Activated T-cell treated with anti-CD3 and anti-CD28 coated beads for 24 hours (primary cell): ENCODE measurements around the gene PLCXD1.
"Not testable (repeated sequence)": the region's sequence is repeated elsewhere in the genome, so short reads cannot be mapped to it uniquely, and the experiment has no call there.

Experiments used
- DNase-seq: peaks from one replicate; pipeline ENCODE4 v3.0.0-alpha.2; 2020; ENCODE audit warnings: low read depth

Gene PLCXD1

DNA sequence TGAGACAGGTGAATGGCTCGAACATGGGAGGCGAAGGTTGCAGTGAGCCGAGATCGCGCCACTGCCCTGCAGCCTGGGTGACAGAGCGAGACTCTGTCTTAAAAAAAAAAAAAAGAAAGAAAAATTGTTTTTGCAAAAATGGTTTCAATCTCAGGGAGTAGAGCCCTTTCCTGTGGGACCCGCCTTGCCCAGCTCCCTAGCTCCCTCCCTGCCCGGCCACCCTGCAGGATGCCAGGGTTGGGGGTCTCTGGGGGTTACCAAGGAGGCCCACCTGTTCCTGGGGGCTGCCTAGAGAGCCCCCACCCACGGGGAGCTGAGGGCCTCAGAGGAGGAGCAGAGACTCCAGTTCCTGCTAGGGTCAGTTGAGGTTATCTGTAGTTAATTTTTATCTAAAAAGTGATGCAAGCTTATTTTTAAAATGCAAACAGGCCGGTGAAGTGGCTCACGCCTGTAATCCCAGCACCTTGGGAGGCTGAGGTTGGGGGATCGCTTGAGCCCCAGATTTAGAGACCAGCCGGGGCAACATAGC is 18.7 kb upstream of the PLCXD1 start:
- DNase-seq: no peak

DNA sequence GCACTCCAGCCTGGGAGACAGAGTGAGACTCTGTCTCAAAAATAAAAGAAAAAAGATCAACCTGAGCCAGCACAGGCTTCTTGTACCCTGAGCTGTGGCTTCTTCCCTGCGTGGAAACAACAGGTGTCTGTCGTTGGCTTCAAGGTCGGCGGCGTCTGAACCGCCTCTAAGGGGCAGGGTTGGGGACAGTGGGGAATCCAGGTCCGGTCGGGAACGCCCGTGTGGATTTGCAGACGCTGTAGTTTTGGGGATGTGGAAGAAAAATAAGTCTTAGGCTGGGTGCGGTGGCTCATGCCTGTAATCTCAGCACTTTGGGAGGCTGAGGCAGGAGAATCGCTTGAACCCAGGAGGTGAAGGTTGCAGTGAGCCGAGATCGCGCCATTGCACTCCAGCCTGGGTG is 17.2 kb upstream of the PLCXD1 start:
- DNase-seq: not testable (repeated sequence)

DNA sequence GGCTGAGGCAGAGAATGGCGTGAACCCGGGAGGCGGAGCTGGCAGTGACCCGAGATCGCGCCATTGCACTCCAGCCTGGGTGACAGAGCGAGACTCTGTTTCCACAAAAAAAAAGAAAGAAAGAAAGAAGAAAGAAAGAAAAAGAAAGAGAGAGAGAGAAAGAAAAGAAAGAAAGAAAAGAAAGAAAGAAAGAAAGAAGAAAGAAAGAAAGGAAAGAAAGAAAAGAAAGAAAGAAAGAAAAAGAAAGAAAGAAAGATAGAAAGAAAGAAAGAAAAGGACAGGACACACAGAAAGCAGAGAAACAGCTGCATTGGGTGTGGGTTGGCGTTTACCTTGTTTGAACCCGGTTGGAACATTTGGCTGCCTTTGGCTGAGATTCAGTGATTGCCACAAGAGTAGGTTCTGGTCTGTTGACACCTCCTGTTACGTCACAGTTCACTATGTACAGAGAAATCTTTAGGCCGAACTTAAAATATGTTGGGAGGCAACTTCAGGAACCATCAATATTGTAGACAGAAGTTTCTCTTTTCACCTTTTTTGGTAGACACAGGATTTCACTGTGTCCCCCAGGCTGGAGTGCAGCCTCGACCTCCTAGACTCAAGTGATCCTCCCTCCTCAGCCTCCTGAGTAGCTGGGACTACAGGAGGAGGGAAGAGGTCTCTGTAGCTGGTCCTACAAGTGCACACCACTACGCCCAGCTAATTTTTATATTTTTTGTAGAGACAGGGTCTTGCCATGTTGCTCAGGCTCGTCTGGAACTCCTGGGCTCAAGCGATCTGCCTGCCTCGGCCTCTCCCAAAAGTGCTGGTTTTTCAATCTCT is 16.3 kb upstream of the PLCXD1 start:
- no peak for DNase-seq

DNA sequence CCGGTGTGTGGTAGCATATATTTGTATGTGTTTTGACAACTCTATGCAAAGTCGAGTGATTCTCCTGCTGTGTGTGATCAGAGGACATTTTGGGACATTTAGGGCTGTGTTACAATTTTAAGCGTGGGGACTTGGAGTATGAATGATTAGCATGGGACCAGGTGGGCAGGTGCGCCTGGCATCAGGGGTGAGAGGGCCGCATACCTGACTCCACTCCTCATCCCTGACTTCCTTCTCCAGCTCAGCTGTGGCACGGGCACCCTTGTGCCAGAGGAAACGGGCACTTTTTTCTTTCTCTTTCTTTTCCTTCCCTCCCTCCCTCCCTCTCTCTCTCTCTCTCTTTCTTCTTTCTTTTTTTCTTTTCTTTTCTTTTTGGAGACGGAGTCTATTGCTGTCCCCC is 15.7 kb upstream of the PLCXD1 start:
- DNase-seq: no peak

DNA sequence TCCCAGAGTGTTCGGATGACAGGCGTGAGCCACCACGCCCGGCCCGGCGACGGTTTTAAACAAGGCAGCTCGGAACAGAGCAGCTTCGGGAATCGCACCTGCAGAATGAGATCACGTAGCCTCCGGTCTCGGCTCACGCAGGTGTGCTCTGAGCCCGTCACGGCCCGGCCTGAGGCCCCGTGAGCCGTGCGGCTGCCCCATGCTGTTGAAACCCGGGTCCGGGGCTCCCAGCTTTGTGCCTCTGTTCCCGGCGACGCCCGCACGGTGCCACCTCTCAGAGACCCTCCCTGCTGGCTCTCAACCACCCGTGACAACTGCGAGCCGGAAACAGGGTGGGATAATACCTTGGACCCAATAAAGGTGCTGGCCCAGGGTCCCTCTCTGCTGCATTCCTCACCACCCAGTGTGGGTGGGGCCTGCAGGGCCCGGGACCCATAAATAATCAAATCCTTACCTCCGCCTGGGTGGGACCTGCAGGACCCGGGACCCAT is 13.4 kb upstream of the PLCXD1 start:
- no peak for DNase-seq

DNA sequence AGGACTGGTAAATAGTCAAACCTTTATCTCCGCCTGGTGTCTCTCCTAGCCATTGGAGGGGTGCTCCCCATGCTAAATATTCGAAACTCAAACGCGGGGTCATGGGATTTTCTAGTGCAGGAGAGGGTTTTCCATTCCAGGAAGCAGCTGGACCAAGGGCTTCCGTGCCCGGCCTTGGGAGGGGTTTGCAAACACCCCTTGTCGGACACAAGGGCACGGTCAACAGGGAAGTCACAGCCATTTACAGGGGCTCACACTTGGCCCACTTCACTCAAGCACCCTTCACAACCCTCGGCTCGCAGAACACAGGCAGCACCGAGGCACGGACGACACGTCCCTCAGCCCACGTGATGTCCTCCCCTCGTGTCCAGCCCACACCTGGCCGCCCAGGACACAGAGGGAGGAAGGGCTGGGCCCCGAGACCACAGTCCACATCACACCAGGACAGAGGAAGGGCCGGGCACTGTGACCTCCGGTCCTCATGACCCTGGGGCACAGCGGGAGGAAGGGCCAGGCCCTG is 10.3 kb upstream of the PLCXD1 start:
- DNase-seq: no peak

DNA sequence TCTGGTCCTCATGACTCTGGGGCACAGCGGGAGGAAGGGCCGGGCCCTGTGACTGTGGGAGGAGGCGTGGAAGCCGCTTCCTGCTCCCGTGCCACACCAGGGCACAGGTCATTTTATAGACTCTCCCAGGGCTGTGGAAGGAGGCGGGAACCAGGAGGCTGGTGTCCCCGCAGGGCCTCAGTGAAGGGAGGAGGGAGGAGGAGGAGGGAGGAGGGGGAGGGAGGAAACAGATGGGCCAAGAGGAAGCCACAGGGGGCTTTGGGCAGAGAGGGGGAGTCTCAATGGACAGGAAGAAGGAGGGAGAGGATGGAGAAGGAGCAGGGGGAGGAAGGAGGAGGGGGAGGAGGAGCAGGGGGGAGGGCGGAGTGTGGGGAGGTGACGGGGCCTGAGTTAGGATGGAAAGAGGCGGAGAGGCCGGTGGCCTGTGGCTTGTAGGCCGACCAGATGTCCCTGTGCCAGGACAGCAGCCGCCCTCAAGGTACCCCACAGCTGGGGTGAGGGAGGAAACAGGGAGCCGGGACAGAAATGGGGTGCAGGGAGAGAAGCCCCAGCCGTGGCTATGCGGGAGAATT is 6.2 kb upstream of the PLCXD1 start:
- DNase-seq: no peak

DNA sequence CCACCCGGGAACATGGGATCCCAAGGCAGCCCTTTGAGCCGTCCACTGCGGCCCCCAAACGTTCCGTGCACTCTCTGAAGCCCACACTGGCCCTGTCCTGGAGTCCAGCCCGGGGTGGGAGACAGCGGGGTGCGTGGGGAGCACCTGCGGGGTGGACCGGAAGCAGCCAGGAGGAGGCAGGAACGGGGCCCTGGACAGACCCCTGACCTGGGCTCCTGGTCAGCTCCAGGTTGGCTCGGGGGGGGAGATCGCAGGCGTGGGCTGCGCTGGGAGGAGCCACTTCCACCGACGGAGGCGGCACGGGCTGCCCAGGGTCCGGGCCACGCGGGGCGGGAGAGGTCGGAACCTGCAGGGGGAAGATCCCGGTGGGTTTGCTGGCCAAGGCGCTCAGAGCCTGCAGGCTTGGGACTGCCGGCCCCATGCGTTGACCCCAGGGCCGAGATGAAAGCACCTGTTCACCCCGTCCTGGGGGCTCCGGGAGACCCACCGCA is 5.7 kb upstream of the PLCXD1 start:
- DNase-seq: no peak

DNA sequence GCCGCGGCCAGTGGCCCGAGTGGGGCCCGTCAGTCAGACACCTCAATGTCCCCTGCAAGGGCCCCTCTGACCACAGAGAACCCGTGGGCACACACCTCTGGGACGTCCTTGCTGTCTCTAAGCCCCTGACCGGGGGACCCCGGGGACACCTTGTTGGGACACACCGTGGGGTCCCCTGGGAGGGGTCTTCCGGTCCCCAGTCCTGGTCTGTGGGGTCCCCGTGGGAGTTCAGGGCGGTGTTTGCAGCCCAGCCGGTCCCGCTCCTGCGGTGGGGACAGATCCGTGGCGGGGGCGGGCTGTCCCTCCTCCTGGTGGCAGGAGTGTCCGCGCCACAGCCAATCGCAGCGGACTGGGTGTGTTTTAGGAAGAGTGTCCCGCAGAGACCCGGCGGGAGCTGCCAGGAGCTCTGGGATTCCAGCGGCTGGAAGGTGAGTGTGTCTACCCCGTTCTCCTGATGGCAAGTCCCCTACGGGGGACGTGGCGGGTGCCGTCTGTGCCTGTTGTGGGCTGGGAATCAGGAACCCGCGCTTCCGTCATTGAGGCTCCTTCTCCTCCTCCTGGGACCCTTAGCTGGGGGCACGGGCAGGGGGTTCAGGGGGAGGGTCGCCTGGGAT is 5.1 kb upstream of the PLCXD1 start:
- DNase-seq: peak; percentile 32

DNA sequence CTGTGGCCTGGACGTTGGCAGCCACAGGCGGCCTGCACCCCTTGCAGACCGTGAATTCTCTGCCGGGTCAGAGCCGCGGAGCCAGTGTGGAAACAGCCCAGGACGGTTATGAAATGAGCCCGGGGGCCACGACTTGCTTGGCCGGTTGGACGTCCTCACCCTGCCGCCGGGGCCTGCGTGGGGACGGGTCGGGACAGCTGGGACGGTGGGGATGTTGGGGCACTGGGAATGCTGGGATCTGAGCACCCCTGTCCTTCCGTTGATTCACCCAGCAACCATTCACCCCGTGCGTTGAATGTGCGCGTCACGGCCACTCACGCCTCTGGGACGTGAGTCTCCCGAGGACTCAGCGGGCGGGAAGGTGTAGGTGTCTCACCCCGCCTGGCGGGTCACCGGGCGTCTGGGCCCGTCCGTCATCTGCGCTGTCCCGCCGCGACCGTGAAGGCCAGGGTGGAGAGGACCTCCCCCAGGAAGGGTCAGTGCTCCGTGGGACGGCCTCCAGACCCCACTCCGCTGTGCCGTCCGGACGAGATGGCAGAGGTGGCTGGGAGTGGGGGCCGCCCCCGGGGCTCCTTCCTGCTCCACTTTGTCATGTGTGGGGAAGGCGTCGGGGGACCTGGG is 4.5 kb upstream of the PLCXD1 start:
- no peak for DNase-seq

DNA sequence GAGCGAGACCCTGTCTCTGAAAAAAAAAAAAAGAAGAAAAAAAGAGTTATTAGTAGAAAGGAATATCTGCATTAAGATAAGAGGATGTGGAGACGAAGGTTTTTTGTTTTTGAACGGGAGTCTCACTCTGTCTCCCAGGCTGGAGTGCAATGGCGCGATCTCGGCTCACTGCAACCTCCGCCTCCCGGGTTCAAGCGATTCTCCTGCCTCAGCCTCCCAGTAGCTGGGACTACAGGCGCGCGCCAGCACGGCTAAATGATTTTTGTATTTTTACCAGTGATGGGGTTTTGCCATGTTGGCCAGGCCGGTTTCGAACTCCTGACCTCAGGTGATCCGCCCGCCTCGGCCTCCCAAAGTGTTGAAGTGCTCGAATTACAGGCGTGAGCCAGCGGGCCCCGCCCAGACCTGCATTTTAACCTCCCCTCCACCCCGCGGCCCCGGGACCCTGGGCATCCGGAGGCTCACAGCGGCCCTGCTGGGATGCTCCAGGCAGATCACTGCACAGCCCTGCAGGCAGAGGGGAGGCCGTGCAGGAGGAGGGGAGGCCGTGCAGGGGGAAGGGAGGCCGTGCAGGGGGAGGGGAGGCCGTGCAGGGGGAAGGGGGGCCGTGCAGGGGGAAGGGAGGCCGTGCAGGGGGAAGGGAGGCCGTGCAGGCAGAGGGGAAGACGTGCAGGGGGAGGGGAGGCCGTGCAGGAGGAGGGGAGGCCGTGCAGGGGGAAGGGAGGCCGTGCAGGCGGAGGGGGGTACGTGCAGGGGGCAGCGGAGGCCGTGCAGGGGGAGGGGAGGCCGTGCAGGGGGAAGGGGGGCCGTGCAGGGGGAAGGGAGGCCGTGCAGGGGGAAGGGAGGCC is 1.2 kb upstream of the PLCXD1 start:
- DNase-seq: not testable (repeated sequence)

DNA sequence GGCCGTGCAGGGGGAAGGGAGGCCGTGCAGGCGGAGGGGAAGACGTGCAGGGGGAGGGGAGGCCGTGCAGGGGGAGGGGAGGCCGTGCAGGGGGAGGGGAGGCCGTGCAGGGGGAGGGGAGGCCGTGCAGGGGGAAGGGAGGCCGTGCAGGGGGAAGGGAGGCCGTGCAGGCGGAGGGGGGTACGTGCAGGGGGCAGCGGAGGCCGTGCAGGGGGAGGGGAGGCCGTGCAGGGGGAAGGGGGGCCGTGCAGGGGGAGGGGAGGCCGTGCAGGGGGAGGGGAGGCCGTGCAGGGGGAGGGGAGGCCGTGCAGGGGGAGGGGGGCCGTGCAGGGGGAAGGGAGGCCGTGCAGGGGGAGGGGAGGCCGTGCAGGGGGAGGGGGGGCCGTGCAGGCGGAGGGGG is 459 bp upstream of the PLCXD1 start:
- not testable (repeated sequence) for DNase-seq

DNA sequence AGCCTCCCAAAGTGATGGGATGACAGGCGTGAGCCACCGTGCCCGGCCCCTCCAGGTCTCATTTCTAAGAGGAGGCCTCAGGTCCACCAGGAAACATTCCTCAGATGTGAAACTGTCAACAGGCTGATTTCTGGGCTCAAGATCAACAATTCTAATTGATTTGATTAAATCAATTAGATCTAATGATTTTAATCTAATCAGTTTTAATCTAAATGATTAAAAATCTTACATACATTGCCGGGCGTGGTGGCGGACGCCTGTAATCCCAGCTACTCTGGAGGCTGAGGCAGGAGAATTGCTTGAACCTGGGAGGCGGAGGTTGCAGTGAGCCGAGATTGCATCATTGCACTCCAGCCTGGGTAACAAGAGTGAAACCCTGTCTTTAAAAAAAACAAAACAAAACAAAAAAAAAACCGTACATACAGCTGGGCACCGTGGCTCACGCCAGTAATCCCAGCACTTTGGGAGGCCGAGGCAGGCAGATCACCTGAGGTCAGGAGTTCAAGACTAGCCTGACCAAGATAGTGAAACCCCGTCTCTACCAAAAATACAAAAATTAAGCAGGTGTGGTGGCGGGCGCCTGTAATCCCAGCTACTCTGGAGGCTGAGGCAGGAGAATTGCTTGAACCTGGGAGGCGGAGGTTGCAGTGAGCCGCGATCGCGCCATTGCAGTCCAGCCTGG is 960 bp downstream of the PLCXD1 start:
- not testable (repeated sequence) for DNase-seq

DNA sequence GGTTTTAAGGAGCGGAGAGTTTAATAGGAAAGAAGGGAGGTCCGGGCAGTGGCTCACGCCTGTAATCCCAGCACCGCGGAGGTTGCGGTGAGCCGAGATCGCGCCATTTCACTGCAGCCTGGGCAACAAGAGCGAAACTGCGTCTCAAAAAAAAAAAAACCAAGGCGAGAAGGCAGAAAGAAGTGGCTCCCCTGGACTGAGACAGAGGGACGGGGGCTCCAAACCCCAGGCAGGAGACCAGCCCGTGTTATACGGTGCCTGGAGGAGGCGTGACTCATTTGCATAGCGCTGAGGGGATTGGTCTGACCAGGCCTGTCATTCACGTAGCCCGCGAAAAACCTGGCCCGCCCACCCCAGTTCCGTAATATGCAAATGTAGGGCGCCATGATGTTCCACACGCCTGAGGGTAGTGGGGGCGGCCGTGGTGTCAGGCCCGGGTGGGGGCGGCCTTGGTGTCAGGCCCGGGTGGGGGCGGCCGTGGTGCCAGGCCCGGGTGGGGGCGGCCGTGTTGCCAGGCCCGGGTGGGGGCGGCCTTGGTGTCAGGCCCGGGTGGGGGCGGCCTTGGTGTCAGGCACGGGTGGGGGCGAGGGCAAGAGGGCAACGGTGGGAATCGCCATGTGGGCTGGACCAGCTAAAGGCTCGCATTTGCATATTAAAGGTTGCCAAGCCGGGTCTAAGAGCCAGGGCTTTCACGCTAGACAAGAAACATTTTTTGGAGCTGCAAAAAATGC is 2.1 kb downstream of the PLCXD1 start:
- peak; percentile 90 for DNase-seq

DNA sequence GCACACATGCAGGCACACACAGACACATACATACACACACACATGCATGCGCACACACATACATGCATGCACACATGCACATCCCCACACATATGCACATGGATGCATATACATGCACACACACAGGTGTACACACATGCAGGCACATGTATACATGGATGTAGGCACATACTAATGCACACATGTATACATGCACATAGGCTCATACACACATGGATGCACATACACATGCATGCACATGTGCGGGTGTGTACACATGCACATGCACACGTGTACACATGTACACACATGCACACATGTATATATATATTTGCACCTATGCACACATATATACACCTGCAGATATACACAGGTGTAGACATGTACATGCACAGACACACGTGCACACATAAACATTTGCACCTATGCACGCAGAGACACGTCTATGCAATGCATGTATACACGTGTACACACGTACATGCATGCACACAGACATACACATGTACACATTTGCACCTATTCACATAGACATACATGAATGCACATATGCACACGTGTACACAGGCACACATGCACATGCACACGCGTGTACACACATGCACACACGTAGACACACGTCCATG is 4.0 kb downstream of the PLCXD1 start:
- no peak for DNase-seq

DNA sequence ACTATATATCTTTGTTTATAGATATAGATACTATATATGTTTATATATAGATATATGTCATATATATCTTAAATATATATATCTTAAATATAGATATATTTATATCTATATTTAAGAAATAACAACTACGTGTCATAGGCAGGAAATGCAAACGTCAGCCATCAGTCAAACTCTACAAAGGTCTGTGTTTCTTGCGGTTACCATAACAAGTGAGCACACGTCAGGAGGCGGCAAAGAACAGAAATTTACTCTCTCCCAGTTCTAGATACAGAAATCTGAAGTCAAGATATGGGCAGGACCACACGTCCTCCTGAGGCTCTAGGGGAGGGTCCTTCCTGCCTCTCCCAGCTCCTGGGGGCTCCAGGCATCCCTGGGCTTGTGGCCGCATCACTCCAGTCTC is 6.5 kb downstream of the PLCXD1 start:
- DNase-seq: no peak

DNA sequence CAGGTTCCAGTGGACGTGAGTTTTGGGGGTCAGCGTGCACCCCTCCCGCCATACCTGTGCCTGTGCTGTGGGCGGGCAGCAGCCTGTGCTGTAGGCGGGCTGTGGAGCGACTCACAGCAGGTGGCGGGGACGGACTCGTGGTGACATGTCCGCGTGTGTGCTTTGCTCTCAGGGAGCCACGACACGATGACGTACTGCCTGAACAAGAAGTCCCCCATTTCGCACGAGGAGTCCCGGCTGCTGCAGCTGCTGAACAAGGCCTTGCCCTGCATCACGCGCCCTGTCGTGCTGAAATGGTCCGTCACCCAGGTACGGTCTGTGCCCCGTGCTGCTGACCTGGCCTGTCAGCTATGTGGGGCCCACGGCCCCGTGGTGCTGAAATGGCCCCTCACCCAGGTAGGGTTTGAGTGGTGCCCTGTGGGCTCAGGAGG is 7.4 kb downstream of the PLCXD1 start:
- no peak for DNase-seq

DNA sequence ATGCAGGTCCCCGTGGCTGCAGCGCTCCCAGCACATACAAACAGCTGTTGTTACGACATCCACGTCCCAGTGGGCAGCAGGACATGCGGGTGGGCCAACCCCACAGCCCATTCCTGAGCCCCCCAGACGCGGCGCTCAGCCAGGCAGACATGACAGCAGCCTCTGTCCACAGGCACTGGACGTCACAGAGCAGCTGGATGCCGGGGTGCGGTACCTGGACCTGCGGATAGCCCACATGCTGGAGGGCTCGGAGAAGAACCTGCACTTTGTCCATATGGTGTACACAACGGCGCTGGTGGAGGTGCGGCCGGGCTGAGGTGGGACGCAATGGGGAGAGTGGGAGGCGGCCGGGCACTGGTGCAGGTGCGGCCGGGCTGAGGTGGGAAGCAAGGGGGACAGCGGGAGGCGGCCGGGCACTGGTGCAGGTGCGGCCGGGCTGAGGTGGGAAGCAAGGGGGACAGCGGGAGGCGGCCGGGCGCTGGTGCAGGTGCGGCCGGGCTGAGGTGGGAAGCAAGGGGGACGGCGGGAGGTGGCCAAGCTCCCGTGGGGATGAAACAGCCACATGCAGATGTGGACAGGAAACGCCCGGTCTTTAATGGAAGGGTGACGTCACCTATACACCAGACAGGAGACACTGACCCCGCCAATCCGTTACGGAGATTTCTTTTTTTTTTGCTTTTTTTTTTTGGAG is 9.4 kb downstream of the PLCXD1 start:
- no peak for DNase-seq

DNA sequence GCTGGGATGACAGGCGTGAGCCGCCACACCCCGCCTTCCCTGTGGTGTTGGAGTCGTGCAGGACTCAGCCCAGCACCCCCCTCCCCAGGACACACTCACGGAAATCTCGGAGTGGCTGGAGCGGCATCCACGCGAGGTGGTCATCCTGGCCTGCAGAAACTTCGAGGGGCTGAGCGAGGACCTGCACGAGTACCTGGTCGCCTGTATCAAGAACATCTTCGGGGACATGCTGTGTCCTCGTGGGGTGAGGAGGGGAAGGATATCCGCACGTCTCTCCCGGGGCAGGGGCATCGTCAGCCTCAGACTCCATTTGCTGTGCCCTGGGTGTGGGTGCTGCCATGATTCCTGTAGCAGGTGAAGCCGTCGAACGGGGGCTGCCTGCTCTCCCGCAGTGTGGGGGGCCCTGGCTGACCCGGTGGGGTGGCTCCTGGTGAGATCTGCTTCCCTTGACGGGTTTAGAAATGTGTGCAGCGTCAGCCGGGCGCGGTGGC is 10.3 kb downstream of the PLCXD1 start:
- DNase-seq: no peak
